WERI-Rb-1 (cell line): Measurements from ENCODE around the gene TACC3.
A peak's percentile ranks its signal among the peaks of the same experiment; 100 is the strongest.

Source experiments
- DNase-seq: peaks from one replicate; pipeline ENCODE4 v3.0.0-alpha.2; 2020
- H3K27ac ChIP-seq: fragments of 250-450 bp; sonication (Bioruptor Pico); 2 replicates; pipeline ENCODE4 v1.5.1; 2020; ENCODE audit warnings: mild to moderate bottlenecking, moderate library complexity
- H3K27me3 ChIP-seq: fragments of 250-450 bp; sonication (Bioruptor Pico); 2 replicates; pipeline ENCODE4 v1.5.1; 2021; ENCODE audit warnings: mild to moderate bottlenecking, low read depth, moderate library complexity; ENCODE audit not compliant: insufficient read depth, severe bottlenecking
- H3K36me3 ChIP-seq: fragments of 250-450 bp; sonication (Bioruptor Pico); 2 replicates; pipeline ENCODE4 v1.5.1; 2020; ENCODE audit warnings: mild to moderate bottlenecking, moderate library complexity
- H3K4me3 ChIP-seq: 2 replicates; pipeline ENCODE4 v1.5.1; 2011; ENCODE audit warnings: low read depth, mild to moderate bottlenecking, control low read depth, low read length
- H3K9me3 ChIP-seq: fragments of 250-450 bp; sonication (Bioruptor Pico); 2 replicates; pipeline ENCODE4 v1.5.1; 2021; ENCODE audit warnings: mild to moderate bottlenecking, moderate library complexity; ENCODE audit not compliant: severe bottlenecking
- CTCF ChIP-seq: IDR thresholded peaks from 2 replicates; pipeline ENCODE4 v1.5.1; 2011; ENCODE audit warnings: low read depth, mild to moderate bottlenecking, control low read depth, inconsistent platforms, low read length

Gene TACC3

GRCh38 chr4:1725521-1725920, 4.2 kb downstream of the TACC3 start:
- Histone ChIP-seq H3K36me3 (peaks cover 89% of the 10 kb centered on the region), H3K27ac (no peak overlapping the region; the same call in 1 of the 2 replicates), H3K9me3 (no peaks in the 10 kb centered on the region), H3K4me3 (no peak overlapping the region), H3K27me3 (no peaks in the 10 kb centered on the region)
- no peak for TF ChIP-seq CTCF
- no peak for DNase-seq

- Histone ChIP-seq H3K4me3 (no peak overlapping the region), H3K27ac (peak overlapping the region; percentile 14), H3K9me3 (no peaks in the 10 kb centered on the region), H3K27me3 (no peaks in the 10 kb centered on the region), H3K36me3 (peaks cover 97% of the 10 kb centered on the region)
- TF ChIP-seq CTCF, result peak; percentile 97
- peak; percentile 94 for DNase-seq
Observed at GRCh38 chr4:1726146-1726934, 5.0 kb downstream of the TACC3 start.

GRCh38 chr4:1727117-1728031, 6.1 kb downstream of the TACC3 start:
- Histone ChIP-seq H3K36me3 (peaks cover 97% of the 10 kb centered on the region), H3K9me3 (no peaks in the 10 kb centered on the region), H3K4me3 (no peak overlapping the region), H3K27me3 (no peaks in the 10 kb centered on the region), H3K27ac (no peak overlapping the region)
- no peak for DNase-seq
- no peak for TF ChIP-seq CTCF

- no peaks in the 10 kb centered on the region for H3K27me3 ChIP-seq
- H3K9me3 ChIP-seq, result no peaks in the 10 kb centered on the region
- DNase-seq, result no peak
- H3K4me3 ChIP-seq, result no peak overlapping the region
- TF ChIP-seq CTCF, result peak; percentile 10; the same call in 1 of the 2 replicates
- H3K36me3 ChIP-seq, result peaks cover 97% of the 10 kb centered on the region
- H3K27ac ChIP-seq, result no peak overlapping the region
Observed at GRCh38 chr4:1728061-1728980, 7.0 kb downstream of the TACC3 start.

GRCh38 chr4:1730532-1731135, 9.3 kb downstream of the TACC3 start:
- no peaks in the 10 kb centered on the region for H3K27me3 ChIP-seq
- no peak overlapping the region for H3K27ac ChIP-seq
- no peak for DNase-seq
- H3K9me3 ChIP-seq, result no peaks in the 10 kb centered on the region
- H3K4me3 ChIP-seq, result no peak overlapping the region
- TF ChIP-seq CTCF, result no peak
- H3K36me3 ChIP-seq, result peaks cover 97% of the 10 kb centered on the region
